Measurements from ENCODE around the gene NSMCE4A.
"Not testable (repeated sequence)": the region's sequence is repeated elsewhere in the genome, so short reads cannot be mapped to it uniquely, and the experiment has no call there.

DNA sequence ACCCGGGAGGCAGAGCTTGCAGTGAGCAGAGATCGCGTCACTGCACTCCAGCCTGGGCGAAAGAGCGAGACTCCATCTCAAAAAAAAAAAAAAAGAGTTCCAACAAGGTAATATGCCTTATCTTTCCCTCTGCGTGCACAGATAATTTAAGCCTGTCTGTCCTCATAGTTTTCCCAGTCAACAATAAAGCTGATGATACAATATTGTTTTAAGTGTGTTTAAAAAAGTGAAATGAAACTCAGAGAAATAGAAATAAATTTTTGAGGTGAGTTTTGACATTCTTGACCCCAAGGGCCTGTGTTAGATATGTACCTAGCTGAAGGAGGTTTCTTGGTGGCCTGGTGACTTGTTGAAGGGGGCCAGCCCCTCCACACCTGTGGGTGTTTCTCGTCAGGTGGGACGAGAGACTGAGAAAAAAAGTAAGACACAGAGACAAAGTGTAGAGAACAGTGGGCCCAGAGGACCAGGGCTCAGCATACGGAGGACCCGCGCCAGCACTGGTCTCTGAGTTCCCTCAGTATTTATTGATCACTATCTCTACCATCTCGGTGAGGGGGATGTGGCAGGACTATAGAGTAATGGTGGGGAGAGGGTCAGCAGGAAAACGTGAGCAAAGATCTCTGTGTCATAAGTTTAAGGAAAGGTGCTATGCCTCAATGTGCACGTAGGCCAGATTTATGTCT, 45.3 kb downstream of the NSMCE4A start:
- TF ChIP-seq, protein P1, sequence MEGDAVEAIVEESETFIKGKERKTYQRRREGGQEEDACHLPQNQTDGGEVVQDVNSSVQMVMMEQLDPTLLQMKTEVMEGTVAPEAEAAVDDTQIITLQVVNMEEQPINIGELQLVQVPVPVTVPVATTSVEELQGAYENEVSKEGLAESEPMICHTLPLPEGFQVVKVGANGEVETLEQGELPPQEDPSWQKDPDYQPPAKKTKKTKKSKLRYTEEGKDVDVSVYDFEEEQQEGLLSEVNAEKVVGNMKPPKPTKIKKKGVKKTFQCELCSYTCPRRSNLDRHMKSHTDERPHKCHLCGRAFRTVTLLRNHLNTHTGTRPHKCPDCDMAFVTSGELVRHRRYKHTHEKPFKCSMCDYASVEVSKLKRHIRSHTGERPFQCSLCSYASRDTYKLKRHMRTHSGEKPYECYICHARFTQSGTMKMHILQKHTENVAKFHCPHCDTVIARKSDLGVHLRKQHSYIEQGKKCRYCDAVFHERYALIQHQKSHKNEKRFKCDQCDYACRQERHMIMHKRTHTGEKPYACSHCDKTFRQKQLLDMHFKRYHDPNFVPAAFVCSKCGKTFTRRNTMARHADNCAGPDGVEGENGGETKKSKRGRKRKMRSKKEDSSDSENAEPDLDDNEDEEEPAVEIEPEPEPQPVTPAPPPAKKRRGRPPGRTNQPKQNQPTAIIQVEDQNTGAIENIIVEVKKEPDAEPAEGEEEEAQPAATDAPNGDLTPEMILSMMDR (IDR thresholded peaks at IDR 0.05; ENCODE audit: insufficient read depth, low read depth, low read length): not testable (repeated sequence)
- TF ChIP-seq EZH2 (IDR thresholded peaks at IDR 0.05; ENCODE audit: insufficient read depth, low read length): not testable (repeated sequence)

All from astrocyte (in vitro differentiated cells and primary cell).